Ovary (tissue), 9 donors: ENCODE data around the gene PGLYRP1. TPM values are rescaled to one million over a fixed set of nuclear protein-coding genes. Genes with fewer than 3 reads are reported as not detected.

Experiments used
- DNase-seq, 5 donors: peaks; one replicate each; pipeline ENCODE4 v3.0.0-alpha.2; 2019 to 2020
- H3K27ac ChIP-seq, 2 donors: fragments of 200-600 bp; one replicate each; pipeline versions ENCODE4 v1.5.1 to v1.8.0; 2019 to 2022
- H3K27me3 ChIP-seq: fragments of 200-600 bp; one replicate; pipeline ENCODE4 v1.8.0; 2022
- H3K36me3 ChIP-seq: fragments of 200-600 bp; sonication (generic); one replicate; pipeline ENCODE4 v1.5.1; 2019
- H3K4me1 ChIP-seq: one replicate; pipeline ENCODE4 v1.8.1; 2013; ENCODE audit warnings: mild to moderate bottlenecking, moderate library complexity; ENCODE audit not compliant: insufficient read depth
- H3K4me3 ChIP-seq: fragments of 200-600 bp; sonication (generic); one replicate; pipeline ENCODE4 v1.5.1; 2017
- H3K9me3 ChIP-seq, 2 donors: fragments of 200-600 bp in 1 of 2; sonication (generic) in 1 of 2; one replicate each; pipeline versions ENCODE4 v1.5.1 to v1.8.1; 2013 to 2019; ENCODE audit warnings: mild to moderate bottlenecking in 1 of 2, moderate library complexity in 1 of 2
- EP300 ChIP-seq: sonication (generic); formaldehyde crosslinking; IDR thresholded peaks from one replicate; pipeline ENCODE4 v1.6.1; 2017; ENCODE audit warnings: antibody characterized with exemption
- POLR2A ChIP-seq: fragments of 450-650 bp; IDR thresholded peaks from one replicate; pipeline ENCODE4 v1.6.1; 2017; ENCODE audit warnings: antibody characterized with exemption, mild to moderate bottlenecking, moderate library complexity
- WGBS, 3 donors: extraction: QIAGEN DNeasy Blood & Tissue Kit in 1 of 3; methylation state at CpG; one replicate each; pipeline versions ENCODE4 v1.1.5 to v1.1.7; 2013 to 2017; 5-methylcytosine and 5-hydroxymethylcytosine counted together
- intact Hi-C, 4 donors: fragments of 100-400 bp; cut with DNase I; formaldehyde crosslinking; loops; one replicate each; pipeline versions ENCODE4 v1.11.0 to v1.15.1; 2022 to 2023
- polyA plus RNA-seq, 2 donors: library from polyadenylated mRNA; stranded (reverse); fragments of 200-250 nt in 1 of 2; fragments of 350-450 nt in 1 of 2; fragmentation: Illumina TruSeq in 1 of 2; extraction: RNeasy Lipid Tissue Mini Kit (QIAGEN cat#74804) in 1 of 2; gene quantifications; one replicate each; pipeline ENCODE4 v1.2.3, GENCODE V29; 2013 to 2014
- total RNA-seq, 7 donors: library from RNA; depleted of rRNA in 2 of 7; stranded (reverse); fragments of >200 nt in 2 of 7; fragmentation: NEBNext Ultra II Directional in 3 of 7; extraction: Animal tissue kit (Norgen Biotek cat#: 25700) in 3 of 7; gene quantifications; one replicate each; pipeline versions ENCODE4 v1.1.0 to v1.2.4, GENCODE V29; 2016 to 2023
- TF ChIP-seq, protein P1 (sequence below), 3 donors: fragments of 450-650 bp in 2 of 3; fragments of 200-600 bp in 1 of 3; IDR thresholded peaks; one replicate each; pipeline versions ENCODE4 v1.5.1 to v1.8.0; 2016 to 2022; ENCODE audit warnings: antibody characterized with exemption in 3 of 3, mild to moderate bottlenecking in 1 of 3
- donor health status: DM: no; HTN: no; CAD: no; lungs with moderate emphysema.
- donor health status: DM: no; HTN: no; CAD: no.
- donor health status: Bipolar disorder and iron deficiency.
- donor health status: DM: yes; HTN: yes; CAD: no.
- donor health status: DM: no; HTN: no; CAD: no.
- donor health status: DM: yes; HTN: yes; CAD: no.

PGLYRP1 gene
- total and polyA plus RNA-seq, 9 donors = not detected

DNA sequence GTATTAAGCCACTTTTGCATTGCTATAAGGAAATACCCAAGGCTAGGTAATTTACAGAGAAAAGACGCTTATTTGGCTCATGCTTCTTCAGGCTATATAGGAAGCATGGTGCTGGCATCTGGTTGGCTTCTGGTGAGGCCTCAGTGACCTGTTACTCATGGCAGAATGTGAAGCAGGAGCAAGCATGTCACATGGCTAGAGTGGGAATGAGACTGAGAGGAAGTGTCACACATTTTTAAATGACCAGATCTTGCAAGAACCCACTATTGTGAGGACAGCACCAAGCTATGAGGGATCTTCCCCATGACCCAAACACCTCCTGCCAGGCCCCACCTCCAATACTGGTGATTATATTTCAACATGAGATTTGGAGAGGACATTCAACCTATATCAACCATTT is 43.6 kb upstream of the PGLYRP1 start:
- no peak for DNase-seq
- H3K4me1 ChIP-seq = no peaks in the 10 kb centered on the region
- H3K27ac ChIP-seq = no peak overlapping the region
- WGBS, 3 donors = 58 to 84% (median 81%) methylated on average over 1 of the region's 1 CpG
- intact Hi-C loops = no loop called here
- no peak overlapping the region for H3K4me3 ChIP-seq
- H3K36me3 ChIP-seq = no peaks in the 10 kb centered on the region
- no peaks in the 10 kb centered on the region for H3K27me3 ChIP-seq
- TF ChIP-seq, protein P1, sequence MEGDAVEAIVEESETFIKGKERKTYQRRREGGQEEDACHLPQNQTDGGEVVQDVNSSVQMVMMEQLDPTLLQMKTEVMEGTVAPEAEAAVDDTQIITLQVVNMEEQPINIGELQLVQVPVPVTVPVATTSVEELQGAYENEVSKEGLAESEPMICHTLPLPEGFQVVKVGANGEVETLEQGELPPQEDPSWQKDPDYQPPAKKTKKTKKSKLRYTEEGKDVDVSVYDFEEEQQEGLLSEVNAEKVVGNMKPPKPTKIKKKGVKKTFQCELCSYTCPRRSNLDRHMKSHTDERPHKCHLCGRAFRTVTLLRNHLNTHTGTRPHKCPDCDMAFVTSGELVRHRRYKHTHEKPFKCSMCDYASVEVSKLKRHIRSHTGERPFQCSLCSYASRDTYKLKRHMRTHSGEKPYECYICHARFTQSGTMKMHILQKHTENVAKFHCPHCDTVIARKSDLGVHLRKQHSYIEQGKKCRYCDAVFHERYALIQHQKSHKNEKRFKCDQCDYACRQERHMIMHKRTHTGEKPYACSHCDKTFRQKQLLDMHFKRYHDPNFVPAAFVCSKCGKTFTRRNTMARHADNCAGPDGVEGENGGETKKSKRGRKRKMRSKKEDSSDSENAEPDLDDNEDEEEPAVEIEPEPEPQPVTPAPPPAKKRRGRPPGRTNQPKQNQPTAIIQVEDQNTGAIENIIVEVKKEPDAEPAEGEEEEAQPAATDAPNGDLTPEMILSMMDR (IDR thresholded peaks at IDR 0.05) = no peak
- TF ChIP-seq POLR2A (no peak), EP300 (no peak)
- peaks cover 0 to 3% of the 10 kb centered on the region in 2 donors for H3K9me3 ChIP-seq

GRCh38 chr19:46065486-46066071 is 42.7 kb upstream of the PGLYRP1 start:
- Histone ChIP-seq H3K27ac (no peak overlapping the region), H3K27me3 (no peaks in the 10 kb centered on the region), H3K36me3 (no peaks in the 10 kb centered on the region), H3K4me3 (no peak overlapping the region), H3K4me1 (no peaks in the 10 kb centered on the region), H3K9me3 (peaks cover 0 to 3% of the 10 kb centered on the region in 2 donors)
- TF ChIP-seq, protein P1 (IDR thresholded peaks at IDR 0.05) = no peak
- TF ChIP-seq EP300 (no peak), POLR2A (no peak)
- intact Hi-C loops = no loop called here
- 57 to 72% (median 63%) methylated on average over 7 of the region's 7 CpGs for WGBS, 3 donors
- DNase-seq = no peak

DNA sequence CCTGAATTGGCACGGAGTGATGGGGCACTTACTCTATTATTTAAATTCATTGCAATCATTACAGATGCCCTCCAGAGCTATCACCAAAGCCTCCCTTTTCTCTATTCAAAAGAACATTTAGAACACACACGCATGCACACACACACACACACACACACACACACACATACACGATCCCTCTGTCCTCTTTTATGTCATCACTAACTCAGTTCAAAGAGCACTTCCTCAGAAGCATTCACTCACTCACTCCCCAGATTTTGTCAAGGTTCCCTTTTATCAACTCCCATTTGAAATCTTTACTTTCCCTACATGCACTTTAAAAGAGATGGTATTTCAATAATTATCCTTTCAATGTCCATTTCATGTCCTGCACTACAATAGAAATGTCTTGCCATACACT is 40.3 kb upstream of the PGLYRP1 start:
- WGBS, 3 donors = 48 to 65% (median 56%) methylated on average over 3 of the region's 3 CpGs
- H3K27me3 ChIP-seq = no peaks in the 10 kb centered on the region
- intact Hi-C loops = no loop called here

DNA sequence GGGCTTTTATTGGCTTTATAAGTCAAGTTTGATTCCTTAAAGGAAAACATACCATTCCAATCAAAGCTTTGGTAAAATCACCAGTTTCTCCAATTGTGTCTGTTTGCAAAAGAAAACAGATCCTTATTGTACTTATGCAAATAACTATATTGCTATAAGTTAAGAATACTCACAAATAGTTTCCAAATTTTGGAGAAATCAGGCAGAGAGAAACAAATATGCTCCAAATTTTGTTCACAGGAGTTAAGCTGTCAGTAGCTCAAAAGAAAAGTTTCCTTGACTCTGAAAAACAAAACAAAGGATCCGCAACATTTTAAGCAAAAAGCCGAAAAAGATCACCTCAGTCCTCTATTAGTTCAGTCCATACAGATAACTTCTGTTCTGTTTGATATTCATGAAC is 37.2 kb upstream of the PGLYRP1 start:
- no peak overlapping the region for H3K27ac ChIP-seq
- TF ChIP-seq POLR2A (no peak), EP300 (no peak)
- TF ChIP-seq, protein P1 (IDR thresholded peaks at IDR 0.05) = no peak
- no peak for DNase-seq
- H3K36me3 ChIP-seq = no peaks in the 10 kb centered on the region
- H3K27me3 ChIP-seq = no peaks in the 10 kb centered on the region
- H3K9me3 ChIP-seq = peaks cover 0 to 3% of the 10 kb centered on the region in 2 donors
- WGBS, 3 donors = 85 to 93% (median 85%) methylated on average over 2 of the region's 2 CpGs
- H3K4me3 ChIP-seq = no peak overlapping the region
- intact Hi-C loops = no loop called here
- no peaks in the 10 kb centered on the region for H3K4me1 ChIP-seq

More for the DNA sequence above, 40.3 kb upstream of the PGLYRP1 start:
- Histone ChIP-seq H3K9me3 (peaks cover 0 to 3% of the 10 kb centered on the region in 2 donors), H3K4me3 (no peak overlapping the region), H3K4me1 (no peaks in the 10 kb centered on the region), H3K36me3 (no peaks in the 10 kb centered on the region), H3K27ac (no peak overlapping the region)
- DNase-seq = no peak
- TF ChIP-seq EP300 = no peak
- TF ChIP-seq POLR2A = no peak
- TF ChIP-seq, protein P1 (IDR thresholded peaks at IDR 0.05) = no peak
